ENCODE data around the gene EID2. TPM values are rescaled to one million over a fixed set of nuclear protein-coding genes. Genes with fewer than 3 reads are reported as not detected.

Gene EID2
- total and polyA plus RNA-seq, 10 of the 15 experiments (the other 5 are each of a cell fraction or from before 2014, with no cell fraction given) = 1.6 to 11.4 (median 7.0) TPM

- TF ChIP-seq CTCF (IDR thresholded peaks at IDR 0.05 in 2 of 3, conservative IDR thresholded peaks at IDR 0.05 in 1 of 3; ENCODE audit: control insufficient read depth in 2 of 3, extremely low read depth in 1 of 3, insufficient read depth in 1 of 3, low read depth in 3 of 3, low read length in 3 of 3) (peak; percentile 89 to 95 (median 91)), TCF12 (IDR thresholded peaks at IDR 0.05; ENCODE audit: low read depth, low read length) (no peak), SUPT20H (IDR thresholded peaks at IDR 0.05; ENCODE audit: borderline replicate concordance, control insufficient read depth, low read depth, low read length) (no peak), NFXL1 (IDR thresholded peaks at IDR 0.05; ENCODE audit: borderline replicate concordance) (no peak), MYC (IDR thresholded peaks at IDR 0.05; ENCODE audit: insufficient read depth, insufficient read length, insufficient replicate concordance, low read length, severe bottlenecking) (no peak), GATAD2B (conservative IDR thresholded peaks at IDR 0.05; ENCODE audit: low read depth) (peak; percentile 92), SUZ12 (IDR thresholded peaks at IDR 0.05; ENCODE audit: unreplicated experiment) (no peak), ZNF687 (IDR thresholded peaks at IDR 0.05) (no peak), RELA (IDR thresholded peaks at IDR 0.05; ENCODE audit: borderline replicate concordance, partially characterized antibody) (peak; percentile 47), ASH2L (IDR thresholded peaks at IDR 0.05; ENCODE audit: borderline replicate concordance, low read depth) (no peak), CEBPB (IDR thresholded peaks at IDR 0.05; ENCODE audit: borderline replicate concordance in 1 of 2, low read depth in 2 of 2, low read length in 2 of 2) (no peak), MYB (IDR thresholded peaks at IDR 0.05; ENCODE audit: borderline replicate concordance, low read depth, low read length) (no peak), NRF1 (conservative IDR thresholded peaks at IDR 0.05; ENCODE audit: low read depth, low read length) (peak; percentile 92), SMAD1 (IDR thresholded peaks at IDR 0.05; ENCODE audit: low read depth, partially characterized antibody) (peak; percentile 19), NFYB (IDR thresholded peaks at IDR 0.05; ENCODE audit: insufficient read depth, low read depth, low read length) (no peak), SIN3A (IDR thresholded peaks at IDR 0.05; ENCODE audit: low read depth, low read length) (no peak), ZBED1 (IDR thresholded peaks at IDR 0.05; ENCODE audit: borderline replicate concordance) (no peak), FOS (IDR thresholded peaks at IDR 0.05; ENCODE audit: borderline replicate concordance, extremely low read depth, insufficient read length) (no peak), SREBF1 (IDR thresholded peaks at IDR 0.05; ENCODE audit: low read length) (no peak), RFX5 (IDR thresholded peaks at IDR 0.05; ENCODE audit: low read depth, low read length) (no peak; the same call in 1 of the 2 replicates)
- TF ChIP-seq, protein P1, sequence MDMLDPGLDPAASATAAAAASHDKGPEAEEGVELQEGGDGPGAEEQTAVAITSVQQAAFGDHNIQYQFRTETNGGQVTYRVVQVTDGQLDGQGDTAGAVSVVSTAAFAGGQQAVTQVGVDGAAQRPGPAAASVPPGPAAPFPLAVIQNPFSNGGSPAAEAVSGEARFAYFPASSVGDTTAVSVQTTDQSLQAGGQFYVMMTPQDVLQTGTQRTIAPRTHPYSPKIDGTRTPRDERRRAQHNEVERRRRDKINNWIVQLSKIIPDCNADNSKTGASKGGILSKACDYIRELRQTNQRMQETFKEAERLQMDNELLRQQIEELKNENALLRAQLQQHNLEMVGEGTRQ (IDR thresholded peaks at IDR 0.05; ENCODE audit: borderline replicate concordance, low read depth, low read length) = no peak
These were observed at the start of gene EID2 (continued) for GRCh38 chr19:39539518-39540332.

Data from GM12878 (cell line).